ENCODE data around the gene RNF214. TPM values are rescaled to one million over a fixed set of nuclear protein-coding genes. Genes with fewer than 3 reads are reported as not detected.
A peak's percentile ranks its signal among the peaks of the same experiment; 100 is the strongest.
"Not testable (repeated sequence)": the region's sequence is repeated elsewhere in the genome, so short reads cannot be mapped to it uniquely, and the experiment has no call there.

The RNF214 gene
- total RNA-seq, 1 experiment from 2014 or later: 37.8 TPM

GRCh38 chr11:117318738-117319137, 86.3 kb downstream of the RNF214 start:
- Histone ChIP-seq H3K27me3 (replicated peaks; ENCODE audit: insufficient read depth, low read depth, low read length, poor library complexity) (no peaks in the 10 kb centered on the region), H3K27ac (ENCODE audit: low read depth, low read length, poor library complexity, severe bottlenecking) (no peak overlapping the region), H3K4me3 (ENCODE audit: low read depth, low read length, poor library complexity, severe bottlenecking) (no peak overlapping the region), H3K4me1 (ENCODE audit: insufficient read depth, low read length, poor library complexity, severe bottlenecking) (peaks cover 3% of the 10 kb centered on the region), H3K9me3 (ENCODE audit: low read depth, low read length, poor library complexity, severe bottlenecking) (no peaks in the 10 kb centered on the region), H3K36me3 (ENCODE audit: insufficient read depth, low read length, poor library complexity, severe bottlenecking) (no peaks in the 10 kb centered on the region)
- no peak for DNase-seq (ENCODE audit: low spot score)
- ChIA-PET CTCF (no interaction called here), POLR2A (ENCODE audit: low non-redundant PET) (no interaction called here)
- intact Hi-C loops (cut with micrococcal nuclease; ENCODE audit: unreplicated experiment): no loop called here
- BruUV-seq (replicated peaks): no TSS peak
- TF ChIP-seq CTCF (conservative IDR thresholded peaks at IDR 0.05; ENCODE audit: low read depth, low read length) (no peak), EZH2 (IDR thresholded peaks at IDR 0.05; ENCODE audit: borderline replicate concordance, low read depth, low read length, poor library complexity, severe bottlenecking) (no peak)

- POLR2A ChIA-PET (ENCODE audit: low non-redundant PET): no interaction called here
- peaks cover 3% of the 10 kb centered on the region for H3K4me1 ChIP-seq (ENCODE audit: insufficient read depth, low read length, poor library complexity, severe bottlenecking)
- DNase-seq (ENCODE audit: low spot score): no peak
- TF ChIP-seq CTCF (conservative IDR thresholded peaks at IDR 0.05; ENCODE audit: low read depth, low read length): no peak
- no peak for TF ChIP-seq EZH2 (IDR thresholded peaks at IDR 0.05; ENCODE audit: borderline replicate concordance, low read depth, low read length, poor library complexity, severe bottlenecking)
- no peaks in the 10 kb centered on the region for H3K27me3 ChIP-seq (replicated peaks; ENCODE audit: insufficient read depth, low read depth, low read length, poor library complexity)
- no peak overlapping the region for H3K4me3 ChIP-seq (ENCODE audit: low read depth, low read length, poor library complexity, severe bottlenecking)
- H3K27ac ChIP-seq (ENCODE audit: low read depth, low read length, poor library complexity, severe bottlenecking): no peak overlapping the region
- no TSS peak for BruUV-seq (replicated peaks)
- no peaks in the 10 kb centered on the region for H3K9me3 ChIP-seq (ENCODE audit: low read depth, low read length, poor library complexity, severe bottlenecking)
- no peaks in the 10 kb centered on the region for H3K36me3 ChIP-seq (ENCODE audit: insufficient read depth, low read length, poor library complexity, severe bottlenecking)
- intact Hi-C loops (cut with micrococcal nuclease; ENCODE audit: unreplicated experiment): no loop called here
- CTCF ChIA-PET: no interaction called here
These were observed 86.9 kb downstream of the RNF214 start for GRCh38 chr11:117319214-117319840.

- not testable (repeated sequence) for H3K4me1 ChIP-seq (ENCODE audit: insufficient read depth, low read length, poor library complexity, severe bottlenecking); DNase-seq (ENCODE audit: low spot score); H3K27ac ChIP-seq (ENCODE audit: low read depth, low read length, poor library complexity, severe bottlenecking); H3K36me3 ChIP-seq (ENCODE audit: insufficient read depth, low read length, poor library complexity, severe bottlenecking); BruUV-seq (replicated peaks); H3K9me3 ChIP-seq (ENCODE audit: low read depth, low read length, poor library complexity, severe bottlenecking); H3K27me3 ChIP-seq (replicated peaks; ENCODE audit: insufficient read depth, low read depth, low read length, poor library complexity)
- intact Hi-C loops (cut with micrococcal nuclease; ENCODE audit: unreplicated experiment): loop anchor here (1.0 to 2.0 kb wide), 2 partner anchors 11 to 94 kb away; partner anchors contain the start of genes BACE1, PCSK7 and RNF214
- POLR2A ChIA-PET (ENCODE audit: low non-redundant PET): interaction anchor here (0.7 to 1.0 kb wide), 3 partner anchors 11 to 1083 kb away, joined by 3 to 34 read pairs (median 4); partner anchors contain the start of gene BACE1
- CTCF ChIA-PET: interaction anchor here (0.8 kb wide), 1 partner anchor 10 kb away, joined by 3 read pairs; no protein-coding TSS in a partner anchor
- H3K4me3 ChIP-seq (ENCODE audit: low read depth, low read length, poor library complexity, severe bottlenecking): peak overlapping the region; percentile 65
These were observed 94.7 kb downstream of the RNF214 start for GRCh38 chr11:117327255-117327566.
